Uterus (tissue), 4 donors: Measurements from ENCODE around the gene IDNK. TPM values are rescaled to one million over a fixed set of nuclear protein-coding genes. Genes with fewer than 3 reads are reported as not detected.

ENCODE experiments used
- DNase-seq, 2 donors: peaks; one replicate each; pipeline ENCODE4 v3.0.0-alpha.2; 2019 to 2020
- H3K27ac ChIP-seq, 2 donors: fragments of 200-600 bp; sonication (generic); 1 replicate in 1 of 2; 2 replicates in 1 of 2; pipeline ENCODE4 v1.5.1; 2016 to 2018
- H3K27me3 ChIP-seq, 2 donors: fragments of 200-600 bp; sonication (generic); one replicate each; pipeline ENCODE4 v1.5.1; 2018 to 2019; ENCODE audit warnings: control low read depth in 1 of 2
- H3K36me3 ChIP-seq, 2 donors: fragments of 200-600 bp; sonication (generic); one replicate each; pipeline ENCODE4 v1.5.1; 2019; ENCODE audit warnings: control low read depth in 1 of 2
- H3K4me1 ChIP-seq, 2 donors: fragments of 200-600 bp; sonication (generic); one replicate each; pipeline ENCODE4 v1.5.1; 2018 to 2019; ENCODE audit warnings: control low read depth in 1 of 2
- H3K4me3 ChIP-seq, 2 donors: fragments of 200-600 bp; sonication (generic); 1 replicate in 1 of 2; 2 replicates in 1 of 2; pipeline ENCODE4 v1.5.1; 2018 to 2019; ENCODE audit warnings: mild to moderate bottlenecking in 1 of 2
- H3K9me3 ChIP-seq, 2 donors: fragments of 200-600 bp; sonication (generic); one replicate each; pipeline ENCODE4 v1.5.1; 2019; ENCODE audit warnings: control low read depth in 1 of 2
- POLR2A ChIP-seq, 2 donors: fragments of 450-650 bp; IDR thresholded peaks; one replicate each; pipeline ENCODE4 v1.6.1; 2016; ENCODE audit warnings: antibody characterized with exemption in 2 of 2, mild to moderate bottlenecking in 1 of 2, moderate library complexity in 1 of 2
- intact Hi-C: fragments of 100-400 bp; cut with DNase I; formaldehyde crosslinking; loops from one replicate; pipeline ENCODE4 v1.15.1; 2023; ENCODE audit warnings: low total_unique reads
- total RNA-seq, 4 donors: library from RNA; depleted of rRNA in 3 of 4; stranded (reverse); fragments of >200 nt in 3 of 4; gene quantifications; one replicate each; pipeline versions ENCODE4 v1.1.0 to v1.2.4, GENCODE V29; 2014 to 2023
- TF ChIP-seq, protein P1 (sequence below), 4 experiments: fragments of 200-600 bp in 2 of 4; fragments of 450-650 bp in 2 of 4; sonication (generic) in 2 of 4; IDR thresholded peaks; one replicate each; pipeline ENCODE4 v1.5.1; 2016 to 2019; ENCODE audit warnings: antibody characterized with exemption in 4 of 4, mild to moderate bottlenecking in 2 of 4, moderate library complexity in 1 of 4
- donor health status: DM: yes; HTN: yes; CAD: no.

The IDNK gene
- total RNA-seq, 4 donors from 2014 or later, result 2.6 to 5.5 (median 4.0) TPM; not detected in 1

DNA sequence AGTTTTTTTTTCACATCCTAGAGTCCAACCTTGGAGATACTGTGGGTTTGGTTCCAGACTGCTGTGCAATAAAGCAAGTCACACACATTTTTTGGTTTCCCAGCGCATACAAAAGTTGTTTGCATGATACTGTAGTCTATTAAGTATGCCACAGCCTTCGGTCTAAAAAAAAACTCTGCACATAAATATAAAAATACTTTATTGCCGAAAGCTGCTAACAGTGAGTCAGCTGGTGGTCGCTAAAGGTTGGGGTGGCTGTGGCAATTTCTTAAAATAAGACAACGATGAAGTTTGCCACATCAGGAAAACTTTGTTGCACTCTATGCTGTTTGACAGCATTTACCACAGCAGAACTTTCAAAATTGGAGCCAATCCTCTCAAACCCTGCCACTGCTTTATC is 47.4 kb downstream of the IDNK start:
- Histone ChIP-seq H3K27me3 (no peaks in the 10 kb centered on the region), H3K27ac (no peak overlapping the region), H3K36me3 (no peaks in the 10 kb centered on the region), H3K9me3 (no peaks in the 10 kb centered on the region), H3K4me1 (no peaks in the 10 kb centered on the region), H3K4me3 (no peak overlapping the region)
- no peak for TF ChIP-seq POLR2A (IDR thresholded peaks at IDR 0.05)
- TF ChIP-seq, protein P1, sequence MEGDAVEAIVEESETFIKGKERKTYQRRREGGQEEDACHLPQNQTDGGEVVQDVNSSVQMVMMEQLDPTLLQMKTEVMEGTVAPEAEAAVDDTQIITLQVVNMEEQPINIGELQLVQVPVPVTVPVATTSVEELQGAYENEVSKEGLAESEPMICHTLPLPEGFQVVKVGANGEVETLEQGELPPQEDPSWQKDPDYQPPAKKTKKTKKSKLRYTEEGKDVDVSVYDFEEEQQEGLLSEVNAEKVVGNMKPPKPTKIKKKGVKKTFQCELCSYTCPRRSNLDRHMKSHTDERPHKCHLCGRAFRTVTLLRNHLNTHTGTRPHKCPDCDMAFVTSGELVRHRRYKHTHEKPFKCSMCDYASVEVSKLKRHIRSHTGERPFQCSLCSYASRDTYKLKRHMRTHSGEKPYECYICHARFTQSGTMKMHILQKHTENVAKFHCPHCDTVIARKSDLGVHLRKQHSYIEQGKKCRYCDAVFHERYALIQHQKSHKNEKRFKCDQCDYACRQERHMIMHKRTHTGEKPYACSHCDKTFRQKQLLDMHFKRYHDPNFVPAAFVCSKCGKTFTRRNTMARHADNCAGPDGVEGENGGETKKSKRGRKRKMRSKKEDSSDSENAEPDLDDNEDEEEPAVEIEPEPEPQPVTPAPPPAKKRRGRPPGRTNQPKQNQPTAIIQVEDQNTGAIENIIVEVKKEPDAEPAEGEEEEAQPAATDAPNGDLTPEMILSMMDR (IDR thresholded peaks at IDR 0.05), result no peak
- DNase-seq, result no peak
- intact Hi-C loops, result no loop called here

DNA sequence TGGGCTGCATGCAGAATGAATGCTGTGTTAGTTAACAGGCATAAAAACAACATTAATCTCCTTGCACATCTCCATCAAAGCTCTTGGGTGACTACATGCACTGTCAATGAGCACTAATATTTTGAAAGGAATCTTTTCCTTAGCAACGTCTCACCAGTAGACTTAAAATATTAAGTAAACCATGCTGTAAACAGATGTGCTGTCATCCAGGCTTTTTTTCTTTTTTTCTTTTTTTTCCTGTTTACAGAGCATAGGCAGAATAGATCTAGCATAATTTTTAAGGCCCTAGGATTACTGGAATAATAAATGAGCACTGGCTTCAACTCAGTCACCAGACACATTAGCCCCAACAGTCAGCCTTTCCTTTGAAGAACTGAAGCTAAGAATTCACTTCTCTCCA is 48.5 kb downstream of the IDNK start:
- Histone ChIP-seq H3K4me3 (no peak overlapping the region), H3K36me3 (no peaks in the 10 kb centered on the region), H3K9me3 (no peaks in the 10 kb centered on the region), H3K27me3 (no peaks in the 10 kb centered on the region), H3K4me1 (no peaks in the 10 kb centered on the region), H3K27ac (no peak overlapping the region)
- TF ChIP-seq, protein P1 (IDR thresholded peaks at IDR 0.05), result no peak
- no peak for TF ChIP-seq POLR2A (IDR thresholded peaks at IDR 0.05)
- intact Hi-C loops, result no loop called here
- DNase-seq, result no peak

DNA sequence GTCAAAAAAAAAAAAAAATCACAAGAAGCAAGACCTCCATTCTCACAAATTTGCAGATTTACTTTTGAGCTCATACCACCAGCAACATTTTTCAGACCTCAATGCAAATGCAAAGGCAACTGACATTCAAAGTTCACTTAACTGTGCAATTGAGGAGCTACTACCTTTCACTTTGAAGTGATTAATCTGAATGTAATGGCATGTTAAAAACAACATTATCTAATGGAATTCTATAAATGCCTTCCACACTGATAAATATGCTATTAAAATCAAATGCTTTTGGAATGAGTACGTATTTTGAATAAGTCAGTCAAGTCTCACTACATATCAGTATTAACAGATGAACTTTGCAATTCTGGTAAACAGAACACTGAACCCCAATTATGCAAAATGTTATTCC is 52.5 kb downstream of the IDNK start:
- DNase-seq, result no peak
- TF ChIP-seq POLR2A (IDR thresholded peaks at IDR 0.05), result no peak
- TF ChIP-seq, protein P1 (IDR thresholded peaks at IDR 0.05), result no peak
- intact Hi-C loops, result no loop called here
- H3K4me3 ChIP-seq, result no peak overlapping the region
- H3K36me3 ChIP-seq, result no peaks in the 10 kb centered on the region
- H3K27me3 ChIP-seq, result no peaks in the 10 kb centered on the region
- no peaks in the 10 kb centered on the region for H3K9me3 ChIP-seq
- H3K27ac ChIP-seq, result no peak overlapping the region
- H3K4me1 ChIP-seq, result no peaks in the 10 kb centered on the region

DNA sequence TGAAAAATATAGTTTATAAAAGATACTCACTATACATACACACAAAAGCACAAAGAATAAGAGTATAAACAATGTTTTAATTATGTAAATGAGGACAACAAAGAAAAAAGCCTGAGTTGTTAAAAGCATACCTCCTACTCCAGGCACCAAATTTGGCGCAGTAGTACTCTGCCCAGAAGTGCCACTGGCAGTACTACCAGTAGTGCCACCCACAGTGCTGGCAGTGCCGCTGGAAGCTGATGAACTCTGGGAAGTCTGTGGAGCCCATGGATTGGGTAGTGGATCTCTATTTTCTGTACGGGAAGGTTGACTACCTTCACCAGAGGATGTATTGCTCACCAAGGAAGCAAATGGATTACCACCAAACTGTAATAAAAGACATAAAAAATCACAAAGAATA is 54.7 kb downstream of the IDNK start:
- no peak for TF ChIP-seq POLR2A (IDR thresholded peaks at IDR 0.05)
- TF ChIP-seq, protein P1 (IDR thresholded peaks at IDR 0.05), result no peak
- no peaks in the 10 kb centered on the region for H3K36me3 ChIP-seq
- H3K9me3 ChIP-seq, result no peaks in the 10 kb centered on the region
- H3K27ac ChIP-seq, result no peak overlapping the region
- H3K4me3 ChIP-seq, result no peak overlapping the region
- H3K4me1 ChIP-seq, result no peaks in the 10 kb centered on the region
- intact Hi-C loops, result no loop called here
- DNase-seq, result no peak
- no peaks in the 10 kb centered on the region for H3K27me3 ChIP-seq

DNA sequence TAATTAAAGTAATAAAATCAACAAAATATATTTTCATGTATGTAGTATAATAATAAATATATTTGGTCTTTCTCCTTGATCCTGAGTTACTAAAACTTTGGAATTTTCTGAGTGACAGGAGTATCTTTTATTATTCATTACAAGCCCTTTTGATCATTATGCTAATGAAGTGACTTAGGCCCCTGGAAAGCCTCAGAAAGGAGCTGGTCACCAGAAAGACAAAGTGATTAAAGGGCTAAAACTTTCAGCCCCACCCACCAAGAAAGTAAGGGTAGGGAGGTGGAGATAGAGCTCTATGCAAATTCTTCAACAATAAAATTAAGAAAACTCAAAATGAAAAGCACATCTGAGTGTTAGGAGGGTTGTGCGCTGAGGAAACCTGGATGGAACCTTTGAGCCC is 57.3 kb downstream of the IDNK start:
- Histone ChIP-seq H3K4me3 (no peak overlapping the region), H3K9me3 (no peaks in the 10 kb centered on the region), H3K36me3 (no peaks in the 10 kb centered on the region), H3K4me1 (no peaks in the 10 kb centered on the region), H3K27me3 (no peaks in the 10 kb centered on the region), H3K27ac (no peak overlapping the region)
- intact Hi-C loops, result no loop called here
- DNase-seq, result no peak
- TF ChIP-seq POLR2A (IDR thresholded peaks at IDR 0.05), result no peak
- TF ChIP-seq, protein P1 (IDR thresholded peaks at IDR 0.05), result no peak
